SIG-M5 treated with dmso at 0.1 percent for 504 hours (cell line): ENCODE measurements around the gene SVIL.
"Not testable (repeated sequence)": the region's sequence is repeated elsewhere in the genome, so short reads cannot be mapped to it uniquely, and the experiment has no call there.

Experiments
- DNase-seq: peaks from one replicate; lab custom pipeline; 2025; ENCODE audit not compliant: unreplicated experiment; lab: John Stamatoyannopoulos, UW

The SVIL gene

GRCh38 chr10:29650552-29650944 lies 15.8 kb upstream of the SVIL start:
- no peak for DNase-seq

DNA sequence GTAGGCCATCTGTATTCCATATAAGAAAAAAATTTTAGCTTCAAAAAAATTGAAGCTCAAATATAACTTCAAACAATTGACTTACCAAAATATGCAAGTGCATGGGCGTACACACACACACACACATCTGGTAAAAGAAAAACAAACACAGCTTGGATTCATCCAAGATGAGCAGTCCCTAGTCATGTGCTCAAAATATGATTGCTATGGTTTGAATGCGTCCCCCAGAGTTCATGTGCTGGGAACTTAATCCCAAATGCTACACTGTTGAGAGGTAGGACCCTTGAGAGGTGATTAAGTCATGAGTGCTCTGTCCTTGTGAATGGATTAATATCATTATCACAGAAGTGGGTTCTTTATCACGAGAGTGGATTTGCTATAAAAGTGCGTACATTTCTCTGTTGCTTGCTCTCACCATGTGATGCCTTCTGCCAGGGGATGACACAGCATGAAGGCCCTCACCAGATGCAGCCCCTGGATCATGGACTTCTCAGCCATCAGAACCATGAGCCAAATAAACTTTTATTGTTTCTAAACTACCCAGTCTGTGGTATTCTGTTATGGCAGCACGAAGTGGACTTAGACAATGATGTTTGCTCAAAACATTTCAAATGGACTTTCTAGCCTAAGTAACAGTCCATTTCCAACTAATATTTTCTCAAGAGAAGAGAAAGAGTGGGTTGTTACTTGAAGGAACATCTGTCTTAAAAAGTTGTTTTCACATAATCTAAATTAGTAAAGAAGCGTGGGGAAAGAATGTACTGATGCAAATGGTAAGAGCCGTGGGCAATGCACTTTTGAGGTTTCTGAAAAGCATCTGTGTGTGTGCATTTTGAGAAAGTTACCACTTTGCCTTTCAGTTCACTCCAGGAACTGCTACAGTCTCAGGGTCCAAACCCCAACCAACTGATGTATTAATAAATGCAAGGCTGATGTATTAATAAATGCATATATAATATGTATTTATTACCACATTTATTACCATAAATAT lies 15.1 kb upstream of the SVIL start:
- DNase-seq, result no peak

DNA sequence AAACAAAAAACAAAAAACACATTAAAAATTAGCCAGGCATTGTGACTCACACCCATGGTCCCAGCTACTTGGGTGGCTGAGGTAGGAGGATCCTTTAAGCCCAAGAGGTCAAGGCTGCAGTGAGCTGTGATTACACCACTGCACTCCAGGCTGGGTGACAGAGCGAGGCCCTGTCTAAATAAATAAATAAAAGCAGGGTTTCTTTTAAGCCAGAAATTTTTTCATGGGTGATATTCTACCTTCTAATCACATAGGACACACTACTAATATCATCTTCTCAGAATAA lies 14.2 kb upstream of the SVIL start:
- DNase-seq, result no peak

DNA sequence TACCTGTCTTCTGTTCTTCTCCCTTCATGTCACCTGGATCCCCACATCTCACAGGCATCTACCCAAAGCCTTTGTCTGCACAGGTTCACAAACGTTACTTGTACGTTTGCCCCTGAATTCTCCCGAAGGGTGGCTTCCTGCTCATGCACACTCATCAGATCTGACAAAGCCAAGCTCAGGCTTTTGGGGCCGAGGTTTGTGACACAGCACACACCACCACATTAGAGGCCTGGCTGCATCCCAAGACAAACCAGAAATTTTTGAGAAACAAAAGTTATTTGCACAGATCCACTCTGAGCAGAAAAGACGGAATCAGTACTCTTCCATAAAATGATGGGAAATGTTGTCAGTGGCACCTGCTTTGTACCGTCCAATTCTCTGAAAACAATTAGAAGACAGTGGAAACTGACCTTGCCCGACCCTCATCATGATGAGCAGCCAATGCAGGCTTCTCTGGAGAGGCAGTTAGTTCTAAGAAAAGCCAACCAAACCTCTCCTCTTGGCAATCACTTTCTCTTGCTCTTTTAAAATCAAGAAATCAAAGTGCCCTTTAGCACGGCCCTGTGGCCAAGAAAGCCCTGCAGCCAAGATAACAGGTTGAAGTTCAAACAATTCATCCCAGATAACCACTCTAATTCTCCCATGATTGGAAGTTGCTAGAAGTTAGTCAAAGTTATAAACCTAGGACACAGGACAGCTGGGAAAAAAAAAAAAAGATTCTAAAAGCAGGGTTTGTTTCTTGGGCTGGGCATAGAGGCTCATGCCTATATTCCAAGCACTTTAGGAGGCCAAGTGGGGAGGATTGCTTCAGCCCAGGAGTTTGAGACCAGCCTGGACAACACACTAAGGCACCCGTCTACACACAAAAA lies 13.6 kb upstream of the SVIL start:
- no peak for DNase-seq

- DNase-seq, result no peak
These were observed 12.7 kb upstream of the SVIL start for GRCh38 chr10:29647478-29647877.

GRCh38 chr10:29646960-29647461 lies 12.2 kb upstream of the SVIL start:
- no peak for DNase-seq

DNA sequence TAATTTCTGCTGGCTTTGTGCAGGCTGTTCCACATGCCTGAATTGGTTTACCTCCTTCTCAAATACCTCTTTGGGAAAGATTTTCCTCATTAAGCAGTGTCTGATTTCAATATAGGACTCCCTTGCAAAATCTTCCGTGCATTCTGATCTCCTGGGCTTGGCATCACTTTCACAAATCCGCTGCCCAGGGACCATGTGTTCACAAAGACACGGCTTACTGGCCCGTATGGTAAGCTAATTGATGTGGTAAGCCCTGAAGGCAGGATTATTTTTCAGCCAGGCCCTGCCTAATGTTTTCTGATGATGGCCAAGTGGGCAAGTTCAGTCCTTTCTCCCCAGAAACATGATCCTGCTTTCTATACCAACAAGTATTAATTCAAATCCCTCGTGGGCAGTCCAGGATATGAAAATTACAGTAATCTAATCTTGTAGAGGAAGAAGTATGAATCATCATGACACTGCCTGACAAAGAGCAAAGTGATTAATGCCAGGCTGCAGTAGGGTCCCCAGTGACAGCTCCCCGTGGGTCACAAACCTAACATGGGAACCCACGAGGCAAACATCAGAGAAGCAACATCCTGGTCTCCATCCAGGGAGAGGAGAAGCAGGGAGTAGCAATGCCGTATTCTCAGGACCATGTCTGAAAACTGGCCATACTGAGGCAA lies 11.6 kb upstream of the SVIL start:
- no peak for DNase-seq

DNA sequence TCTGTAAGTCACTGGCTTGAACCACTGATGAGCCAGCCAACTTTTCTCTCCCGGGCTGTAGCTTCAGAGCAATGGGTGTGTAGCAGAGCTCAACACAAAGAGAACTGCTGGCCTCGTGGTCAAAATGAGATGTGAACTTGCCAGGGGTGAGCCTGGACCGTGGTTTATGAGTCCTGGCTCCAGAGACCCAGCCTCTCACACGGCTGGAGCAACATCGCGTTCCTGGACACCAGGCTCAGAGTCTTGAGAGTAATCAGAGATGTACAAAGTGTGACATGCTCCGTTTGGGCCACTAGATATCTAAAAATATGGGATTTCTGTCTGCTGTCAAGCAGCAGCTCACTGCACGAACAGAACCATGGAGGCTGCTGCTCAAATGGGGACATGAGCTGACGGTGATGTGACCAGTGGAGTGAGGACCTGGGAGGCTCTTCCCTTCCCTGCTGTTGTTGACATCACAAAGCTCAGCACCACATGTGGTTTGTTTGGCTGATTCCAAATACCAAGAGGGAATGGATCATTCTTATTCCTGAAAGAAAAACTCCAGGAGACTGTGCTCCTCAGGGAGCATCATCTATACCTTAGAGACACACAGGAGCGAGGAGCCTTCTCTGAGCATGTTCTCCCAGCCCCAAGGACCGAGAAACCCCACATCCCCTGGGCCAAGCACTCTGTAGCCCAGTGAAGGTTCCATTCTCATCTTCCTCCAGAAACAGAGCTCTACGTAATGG lies 9.2 kb upstream of the SVIL start:
- DNase-seq, result no peak

GRCh38 chr10:29642990-29643389 lies 8.2 kb upstream of the SVIL start:
- no peak for DNase-seq

DNA sequence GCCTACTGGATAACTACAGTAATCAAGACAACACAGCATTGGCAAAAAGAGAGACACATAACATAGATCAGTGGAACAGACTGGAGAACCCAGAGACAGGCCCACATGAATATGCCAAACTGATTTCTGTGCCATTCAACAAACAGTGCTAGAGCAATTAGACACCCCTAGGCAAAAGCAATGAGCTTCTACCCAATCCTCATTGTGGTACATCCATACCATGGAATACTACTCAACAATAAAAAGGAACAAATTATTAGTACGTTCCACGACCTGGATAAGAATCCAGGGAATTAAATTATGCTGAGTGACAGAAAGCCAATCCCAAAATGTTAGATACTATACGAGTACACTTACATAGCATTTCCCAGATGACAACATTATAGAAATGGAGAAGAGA lies 2.8 kb upstream of the SVIL start:
- DNase-seq, result no peak

- peak; percentile 30 for DNase-seq
These were observed 1.4 kb upstream of the SVIL start for GRCh38 chr10:29636178-29636577.

DNA sequence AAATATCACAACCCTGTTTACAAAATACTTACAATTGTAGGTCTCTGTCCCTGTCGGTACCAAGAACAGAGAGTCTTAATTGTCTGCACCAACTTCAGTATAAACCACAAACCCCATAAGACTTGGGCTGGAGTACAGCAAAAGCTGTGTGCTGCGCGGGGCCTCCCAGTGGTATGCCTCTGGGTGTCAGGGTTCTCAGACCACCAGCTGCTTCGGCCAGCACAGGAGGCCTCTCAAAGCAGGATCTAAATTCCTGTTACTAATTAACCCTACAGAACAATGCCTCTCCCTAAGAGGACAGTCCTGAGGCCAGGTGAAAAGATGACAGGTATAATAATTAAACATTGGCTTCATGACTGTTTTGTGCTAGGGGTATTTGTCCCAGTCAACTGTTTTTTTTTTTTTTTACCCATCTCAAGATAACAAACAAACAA lies 957 bp upstream of the SVIL start:
- DNase-seq, result no peak

DNA sequence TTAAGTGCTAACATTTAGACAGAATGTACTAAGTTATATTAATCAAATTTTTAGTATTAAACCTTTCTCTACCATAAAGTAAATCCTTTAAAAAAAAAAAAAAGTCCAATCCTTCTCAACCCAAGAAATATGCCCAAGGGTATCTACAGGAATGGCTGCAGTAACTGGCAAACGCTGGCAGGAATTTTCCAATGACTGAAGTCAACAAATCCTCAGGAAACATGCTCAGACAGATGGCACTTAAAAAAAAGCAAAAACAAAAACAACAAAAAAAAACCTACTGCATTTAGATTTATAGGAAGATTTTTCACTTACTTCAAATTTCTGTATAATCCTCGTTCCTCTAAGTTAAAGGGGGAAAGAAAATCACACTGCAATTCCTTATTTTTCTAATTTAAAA lies 666 bp downstream of the SVIL start:
- no peak for DNase-seq

GRCh38 chr10:29631049-29631339 lies 3.8 kb downstream of the SVIL start:
- DNase-seq, result no peak

DNA sequence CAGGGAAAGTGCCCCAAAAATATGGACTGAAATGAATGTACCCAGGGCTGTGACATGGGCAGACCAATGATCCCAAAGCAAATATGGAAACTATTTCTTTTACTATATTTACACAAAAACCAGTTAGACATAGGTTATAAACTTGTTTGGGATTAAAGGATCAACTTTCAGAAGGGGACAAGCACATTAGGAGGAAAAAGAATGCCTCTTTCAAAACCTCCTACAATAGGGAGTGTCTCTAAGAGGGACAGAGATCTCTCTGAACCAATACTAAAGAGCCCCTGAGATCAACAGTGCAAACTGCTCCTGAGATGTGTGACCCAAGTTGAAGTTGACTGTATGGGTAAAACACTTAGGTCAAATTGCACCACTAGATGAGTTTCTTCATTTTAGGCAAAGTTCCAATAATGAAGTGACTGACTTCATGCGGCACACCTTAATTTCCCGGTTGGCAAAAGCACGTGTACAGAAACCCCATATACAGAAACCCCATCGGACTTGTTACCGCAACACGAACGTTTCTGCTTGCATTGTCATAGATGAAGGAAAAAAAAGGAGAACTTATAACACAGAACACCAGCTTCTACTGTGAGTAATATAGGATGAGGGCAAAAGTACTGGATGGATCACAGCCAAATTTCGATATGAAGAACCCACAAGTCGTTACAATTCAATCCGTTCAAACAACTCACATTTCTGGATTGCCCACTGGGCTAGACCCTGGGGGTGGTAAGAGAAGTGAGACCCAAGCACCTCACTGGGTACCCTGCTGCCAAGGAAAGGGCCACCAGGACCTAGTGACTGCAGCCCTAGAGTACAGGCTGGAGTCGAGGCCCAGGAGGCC lies 4.3 kb downstream of the SVIL start:
- DNase-seq, result peak; percentile 84

DNA sequence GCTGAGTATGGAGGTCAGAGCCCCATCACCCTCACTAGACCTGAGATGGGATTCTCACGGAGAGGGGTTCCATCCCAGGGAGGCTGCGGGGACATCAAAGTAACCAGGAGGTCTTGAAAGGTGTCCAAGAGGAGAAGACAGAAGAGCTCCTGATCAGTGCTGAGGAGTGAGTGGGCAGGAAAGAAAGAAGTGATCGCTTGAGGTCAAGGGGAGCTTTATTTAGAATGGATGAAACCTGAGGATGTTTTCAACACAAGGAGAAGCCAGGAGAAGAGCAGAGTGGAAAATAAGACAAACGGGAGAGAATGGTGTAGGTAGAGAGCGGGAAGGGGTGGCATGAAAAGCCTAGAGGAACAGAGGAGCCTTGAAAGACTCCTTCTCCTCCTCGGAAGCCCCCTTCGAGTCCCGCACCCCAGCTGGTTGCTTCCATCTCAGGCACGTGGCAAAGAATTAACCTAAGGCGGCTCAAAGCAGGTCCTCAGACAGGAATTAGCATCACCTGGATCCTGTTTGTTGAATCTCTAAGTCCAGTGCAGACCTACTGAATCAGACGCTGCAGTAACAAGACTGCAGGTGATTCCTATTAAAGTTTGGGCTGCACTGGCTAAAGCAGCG lies 5.8 kb downstream of the SVIL start:
- DNase-seq, result no peak

- DNase-seq, result no peak
These were observed 6.5 kb downstream of the SVIL start for GRCh38 chr10:29628311-29628710.

DNA sequence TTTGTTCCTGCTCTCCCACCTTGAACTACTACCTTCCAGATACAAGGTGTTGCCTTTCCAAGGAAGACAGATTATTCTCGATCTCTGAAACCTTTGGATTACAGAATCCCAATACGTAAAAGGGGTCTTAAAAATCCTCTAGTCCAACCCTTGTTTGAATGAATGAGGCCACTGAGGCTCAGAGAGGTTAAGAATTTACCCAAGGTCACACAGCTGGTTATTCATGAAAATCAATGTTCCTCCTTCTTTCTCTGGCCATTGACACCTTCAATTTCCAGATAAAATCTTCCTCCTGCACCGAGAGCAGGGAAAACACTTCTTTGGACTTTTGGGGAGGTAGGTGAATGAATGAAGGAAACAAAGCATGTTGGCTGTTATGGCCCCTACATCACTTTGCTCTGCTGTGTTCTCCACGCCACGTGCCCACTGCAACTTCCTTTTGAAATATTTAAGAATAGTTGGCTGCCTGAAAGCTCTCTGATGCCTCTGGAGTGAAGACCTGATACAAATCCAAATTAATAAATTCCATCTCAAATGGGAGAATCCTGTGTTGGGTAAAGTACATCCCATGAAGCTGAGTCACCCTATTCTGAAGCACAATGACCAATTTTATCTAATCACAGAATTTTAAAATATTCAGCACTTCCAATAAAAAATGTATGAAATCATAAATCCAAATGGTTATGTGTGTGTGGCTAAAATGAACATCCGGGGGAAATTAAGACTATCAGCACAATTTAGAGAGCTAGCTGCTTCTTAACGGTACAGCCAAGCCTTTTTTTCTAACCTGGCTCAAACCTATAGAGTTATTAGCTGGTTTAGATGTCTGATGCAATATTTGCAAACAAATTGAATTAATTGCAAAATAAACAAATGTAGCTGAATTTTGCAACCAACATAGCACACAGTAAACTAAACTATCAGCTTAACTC lies 7.3 kb downstream of the SVIL start:
- no peak for DNase-seq

- DNase-seq, result not testable (repeated sequence)
These were observed 10.4 kb downstream of the SVIL start for GRCh38 chr10:29624357-29624756.
